ENCODE data around the gene MSRB1. TPM values are rescaled to one million over a fixed set of nuclear protein-coding genes. Genes with fewer than 3 reads are reported as not detected.

MSRB1 gene
- total and polyA plus RNA-seq, 11 donors: 12.4 to 70.2 (median 33.7) TPM

GRCh38 chr16:1947369-1947670 is 4.3 kb upstream of the MSRB1 start:
- no peak for TF ChIP-seq POLR2A (IDR thresholded peaks at IDR 0.05)
- TF ChIP-seq, protein P1, sequence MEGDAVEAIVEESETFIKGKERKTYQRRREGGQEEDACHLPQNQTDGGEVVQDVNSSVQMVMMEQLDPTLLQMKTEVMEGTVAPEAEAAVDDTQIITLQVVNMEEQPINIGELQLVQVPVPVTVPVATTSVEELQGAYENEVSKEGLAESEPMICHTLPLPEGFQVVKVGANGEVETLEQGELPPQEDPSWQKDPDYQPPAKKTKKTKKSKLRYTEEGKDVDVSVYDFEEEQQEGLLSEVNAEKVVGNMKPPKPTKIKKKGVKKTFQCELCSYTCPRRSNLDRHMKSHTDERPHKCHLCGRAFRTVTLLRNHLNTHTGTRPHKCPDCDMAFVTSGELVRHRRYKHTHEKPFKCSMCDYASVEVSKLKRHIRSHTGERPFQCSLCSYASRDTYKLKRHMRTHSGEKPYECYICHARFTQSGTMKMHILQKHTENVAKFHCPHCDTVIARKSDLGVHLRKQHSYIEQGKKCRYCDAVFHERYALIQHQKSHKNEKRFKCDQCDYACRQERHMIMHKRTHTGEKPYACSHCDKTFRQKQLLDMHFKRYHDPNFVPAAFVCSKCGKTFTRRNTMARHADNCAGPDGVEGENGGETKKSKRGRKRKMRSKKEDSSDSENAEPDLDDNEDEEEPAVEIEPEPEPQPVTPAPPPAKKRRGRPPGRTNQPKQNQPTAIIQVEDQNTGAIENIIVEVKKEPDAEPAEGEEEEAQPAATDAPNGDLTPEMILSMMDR (IDR thresholded peaks at IDR 0.05): no peak
- ATAC-seq (no peak), DNase-seq (no peak)
- Histone ChIP-seq H3K27ac (peak overlapping the region in 2 of 12 donors; percentile 8 to 11), H3K27me3 (no peaks in the 10 kb centered on the region), H3K9me3 (no peaks in the 10 kb centered on the region), H3K36me3 (peaks cover 0 to 4% (median 0%) of the 10 kb centered on the region in 9 donors), H3K4me1 (peaks cover 0 to 29% (median 10%) of the 10 kb centered on the region in 12 donors), H3K4me3 (no peak overlapping the region)
- WGBS, 4 donors: 85 to 95% (median 90%) methylated on average over 8 to 9 of the region's 9 CpGs
- intact Hi-C loops (cut with DNase I): no loop called here

DNA sequence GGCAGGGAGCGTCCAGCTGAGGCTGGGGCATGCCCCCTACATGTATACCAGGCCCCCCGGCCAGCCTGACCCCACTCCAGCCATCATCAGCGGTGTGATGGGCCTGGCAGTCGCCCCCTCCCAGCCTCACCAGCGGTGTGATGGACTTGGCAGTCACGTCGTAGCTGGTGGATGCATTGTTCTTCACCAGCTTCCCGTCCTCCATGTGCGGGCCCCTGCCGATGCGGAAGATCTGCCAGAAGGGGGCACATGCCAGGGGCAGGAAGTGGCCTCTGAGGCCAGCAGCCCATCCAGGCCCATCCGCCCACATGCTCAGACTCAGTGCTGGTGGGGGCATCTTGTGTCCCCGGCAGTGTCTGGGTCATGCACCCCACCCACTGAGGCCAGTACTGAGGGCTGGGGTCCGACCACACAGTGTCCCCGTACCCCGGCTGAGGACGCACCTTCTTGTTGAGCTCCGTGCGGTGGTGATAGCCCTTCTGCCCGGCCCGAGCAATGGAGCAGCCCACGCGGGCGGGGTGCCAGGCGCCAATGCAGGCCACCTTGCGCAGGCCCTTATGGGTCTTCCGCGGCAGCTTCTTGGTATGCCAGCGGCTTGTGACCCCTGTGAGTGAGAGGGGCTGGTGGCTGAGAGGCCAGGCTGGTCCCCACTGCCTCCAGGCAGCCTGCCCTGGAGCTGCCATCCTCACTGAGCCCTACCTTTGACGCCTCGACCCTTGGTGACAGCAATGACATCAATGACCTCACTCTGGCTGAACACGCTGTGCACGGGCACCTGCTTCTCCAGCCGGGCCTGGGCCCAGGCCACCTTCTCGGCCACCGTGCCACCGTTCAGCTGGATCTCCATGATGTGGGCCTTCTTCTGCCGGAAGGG is 3.7 kb upstream of the MSRB1 start:
- ATAC-seq: no peak

GRCh38 chr16:1945559-1946391 is 2.8 kb upstream of the MSRB1 start:
- H3K36me3 ChIP-seq: peaks cover 0 to 10% (median 4%) of the 10 kb centered on the region in 9 donors
- WGBS, 4 donors: 82 to 92% (median 90%) methylated on average over 11 to 19 of the region's 19 CpGs
- no peaks in the 10 kb centered on the region for H3K9me3 ChIP-seq
- no peak for TF ChIP-seq POLR2A (IDR thresholded peaks at IDR 0.05)
- TF ChIP-seq, protein P1 (IDR thresholded peaks at IDR 0.05): no peak
- ATAC-seq: no peak
- DNase-seq: no peak
- peaks cover 0 to 32% (median 17%) of the 10 kb centered on the region in 12 donors for H3K4me1 ChIP-seq
- H3K27me3 ChIP-seq: no peaks in the 10 kb centered on the region
- no peak overlapping the region for H3K27ac ChIP-seq
- intact Hi-C loops (cut with DNase I): no loop called here
- H3K4me3 ChIP-seq: no peak overlapping the region

More for the DNA sequence above, 3.7 kb upstream of the MSRB1 start:
- no peak overlapping the region for H3K4me3 ChIP-seq
- no peaks in the 10 kb centered on the region for H3K9me3 ChIP-seq
- H3K27ac ChIP-seq: peak overlapping the region in 2 of 12 donors; percentile 8 to 11
- 72 to 85% (median 79%) methylated on average over 24 to 38 of the region's 38 CpGs for WGBS, 4 donors
- no peaks in the 10 kb centered on the region for H3K27me3 ChIP-seq
- TF ChIP-seq POLR2A (IDR thresholded peaks at IDR 0.05): no peak
- TF ChIP-seq, protein P1 (IDR thresholded peaks at IDR 0.05): no peak
- intact Hi-C loops (cut with DNase I): no loop called here
- H3K4me1 ChIP-seq: peaks cover 0 to 35% (median 16%) of the 10 kb centered on the region in 12 donors
- no peak for DNase-seq
- peaks cover 0 to 4% (median 0%) of the 10 kb centered on the region in 9 donors for H3K36me3 ChIP-seq
